GM19324 (cell line): ENCODE measurements around the gene PPIP5K2.
A peak's percentile ranks its signal among the peaks of the same experiment; 100 is the strongest.
"Not testable (repeated sequence)": the region's sequence is repeated elsewhere in the genome, so short reads cannot be mapped to it uniquely, and the experiment has no call there.

Source experiments
- ATAC-seq: cut with Tn5 transposase; IDR thresholded peaks from one replicate; pipeline ENCODE4 v1.9.1; 2021; ENCODE audit warnings: mild to moderate bottlenecking, moderate library complexity; ENCODE audit not compliant: unreplicated experiment, low FRiP score

PPIP5K2 gene

GRCh38 chr5:103205991-103206700 is 86.0 kb downstream of the PPIP5K2 start:
- no peak for ATAC-seq

DNA sequence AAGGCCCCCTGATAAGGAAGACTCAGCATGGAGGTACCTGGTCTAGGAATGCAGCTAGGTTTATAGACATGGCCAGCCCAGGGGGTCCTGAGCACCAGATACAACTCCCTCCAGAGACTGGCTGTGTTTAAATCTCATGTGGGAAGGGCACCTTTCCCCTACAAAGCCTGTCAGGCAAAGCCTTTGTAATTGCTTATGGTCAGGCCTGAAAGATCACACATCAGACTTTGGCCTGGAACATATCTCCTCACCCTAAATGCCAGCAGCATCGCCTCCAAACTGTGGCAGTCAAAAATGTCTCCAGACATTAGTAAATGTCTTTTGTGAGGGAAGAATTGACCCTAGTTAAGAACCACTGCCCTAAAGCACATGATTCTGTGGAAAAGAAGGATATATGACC is 86.9 kb downstream of the PPIP5K2 start:
- ATAC-seq, result no peak

- no peak for ATAC-seq
Measured at GRCh38 chr5:103207653-103208052, 87.6 kb downstream of the PPIP5K2 start.

DNA sequence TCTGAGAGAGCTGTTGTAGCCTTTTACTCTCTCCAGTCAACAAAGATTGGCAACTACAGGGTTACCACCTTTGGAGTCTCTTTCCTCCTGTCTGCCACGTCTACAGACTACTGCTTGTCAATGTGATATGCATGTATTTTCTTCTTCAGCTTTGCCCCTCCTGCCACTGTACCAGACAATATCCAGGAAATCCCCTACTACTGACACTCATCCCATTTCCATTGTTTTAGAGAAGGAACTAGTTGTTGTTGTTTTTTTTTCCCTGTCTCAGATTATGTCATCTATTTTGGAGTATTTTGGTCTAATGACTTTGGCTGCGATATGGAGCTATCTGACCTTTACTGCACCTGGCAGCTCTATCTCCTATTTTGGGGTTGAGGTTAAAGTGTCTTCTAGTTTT is 88.4 kb downstream of the PPIP5K2 start:
- no peak for ATAC-seq

- no peak for ATAC-seq
Measured at GRCh38 chr5:103209065-103209464, 89.0 kb downstream of the PPIP5K2 start.

DNA sequence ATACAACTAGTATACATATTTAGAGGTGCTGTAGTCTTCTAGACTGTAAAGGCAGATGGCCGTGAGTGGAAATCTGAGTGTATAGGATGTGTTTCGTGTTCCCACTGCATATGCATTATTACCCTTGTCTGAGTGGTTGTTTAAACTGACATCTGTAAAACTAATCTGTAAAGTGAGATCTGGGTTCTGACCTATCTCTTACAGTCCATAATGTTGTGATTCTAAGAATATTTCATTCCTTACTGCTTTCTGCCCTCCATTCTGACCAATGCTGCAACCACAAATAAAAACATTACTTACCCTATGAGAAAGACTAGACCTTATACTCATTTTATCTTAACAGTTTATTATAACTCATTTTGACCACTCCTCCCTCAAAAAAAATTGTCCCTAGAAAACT is 90.9 kb downstream of the PPIP5K2 start:
- no peak for ATAC-seq

DNA sequence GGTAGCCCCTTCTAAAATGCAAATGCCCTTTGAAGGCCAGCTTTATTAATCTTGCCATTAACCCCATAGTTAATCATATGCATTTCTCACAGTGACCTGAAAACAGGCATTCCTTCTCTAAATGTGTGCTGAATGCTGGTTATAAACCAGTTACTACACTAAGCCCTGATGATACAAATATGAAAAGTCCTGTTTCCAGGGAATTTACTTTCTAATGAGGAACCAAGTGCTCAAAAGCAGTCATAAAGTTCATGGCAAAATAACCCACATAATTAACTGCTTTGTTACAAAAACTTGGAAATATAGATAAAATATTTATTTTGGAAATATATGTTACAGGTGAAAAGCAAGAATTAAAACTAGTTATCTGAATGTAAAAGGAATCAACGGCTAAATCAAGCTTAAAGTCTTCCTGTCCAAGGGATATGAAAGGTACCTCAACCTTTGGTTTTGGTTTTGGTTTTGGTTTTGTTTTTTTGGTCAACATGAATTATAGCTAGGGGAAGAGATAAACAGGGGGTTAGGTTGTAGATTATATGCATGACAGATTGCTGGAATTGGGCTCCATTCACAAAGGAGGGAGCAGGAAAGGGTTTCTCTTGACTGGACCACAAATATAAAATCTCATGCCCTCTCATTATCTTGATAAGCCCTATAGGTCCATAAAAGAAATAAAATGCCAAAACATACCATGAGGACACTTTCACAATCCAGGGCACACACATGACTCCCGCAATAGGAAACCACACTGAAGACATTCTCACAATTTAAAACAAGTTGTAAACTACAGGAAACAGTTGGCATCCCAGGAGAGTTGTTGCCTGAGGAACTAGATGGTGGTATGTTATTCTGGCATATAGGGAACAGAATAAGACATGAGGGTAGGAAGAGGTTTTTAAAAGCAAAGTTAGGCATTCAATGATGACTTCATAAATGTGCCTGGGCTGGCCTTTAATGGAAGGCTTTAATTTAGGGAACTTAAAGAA is 91.8 kb downstream of the PPIP5K2 start:
- ATAC-seq, result peak; percentile 71

DNA sequence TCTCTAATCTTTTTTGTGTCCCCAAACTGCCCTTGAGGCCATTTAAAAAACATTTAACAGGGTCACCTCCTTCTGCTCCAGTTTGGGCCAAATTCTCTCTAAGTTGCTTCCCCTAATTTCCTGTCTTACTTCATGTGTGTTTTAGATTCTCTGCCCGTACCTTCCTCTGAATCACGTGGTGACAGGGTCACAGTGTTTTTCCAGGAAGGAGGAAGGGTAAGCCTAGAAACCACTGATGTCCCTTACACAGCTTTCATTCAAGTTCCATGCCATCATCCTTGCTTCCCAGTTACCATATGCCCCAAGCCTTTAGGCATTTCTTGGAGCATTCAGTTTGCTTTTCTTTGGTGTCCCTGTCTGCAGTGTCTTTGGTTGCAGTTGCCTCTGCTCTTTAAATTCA is 96.0 kb downstream of the PPIP5K2 start:
- no peak for ATAC-seq

GRCh38 chr5:103216697-103217096 is 96.6 kb downstream of the PPIP5K2 start:
- no peak for ATAC-seq

DNA sequence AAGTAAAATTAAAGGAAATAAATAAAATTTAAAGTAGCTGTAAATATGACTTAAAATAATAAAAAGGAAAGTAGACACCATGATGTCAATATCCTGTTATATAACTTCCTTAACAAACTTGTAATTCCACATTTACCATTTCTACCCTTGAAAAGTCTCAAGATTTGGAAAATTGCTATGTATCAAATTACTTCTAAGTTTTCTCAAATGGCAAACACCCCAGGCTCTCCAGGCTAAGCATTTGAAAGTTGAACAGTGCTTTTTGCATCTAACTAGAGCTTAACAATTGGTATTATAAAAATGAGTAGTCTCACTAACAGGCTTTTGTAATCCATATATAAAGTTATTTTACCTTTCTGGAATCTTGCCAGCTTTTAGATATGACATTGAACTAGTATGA is 97.0 kb downstream of the PPIP5K2 start:
- ATAC-seq, result no peak

GRCh38 chr5:103218164-103218563 is 98.1 kb downstream of the PPIP5K2 start:
- ATAC-seq, result no peak

DNA sequence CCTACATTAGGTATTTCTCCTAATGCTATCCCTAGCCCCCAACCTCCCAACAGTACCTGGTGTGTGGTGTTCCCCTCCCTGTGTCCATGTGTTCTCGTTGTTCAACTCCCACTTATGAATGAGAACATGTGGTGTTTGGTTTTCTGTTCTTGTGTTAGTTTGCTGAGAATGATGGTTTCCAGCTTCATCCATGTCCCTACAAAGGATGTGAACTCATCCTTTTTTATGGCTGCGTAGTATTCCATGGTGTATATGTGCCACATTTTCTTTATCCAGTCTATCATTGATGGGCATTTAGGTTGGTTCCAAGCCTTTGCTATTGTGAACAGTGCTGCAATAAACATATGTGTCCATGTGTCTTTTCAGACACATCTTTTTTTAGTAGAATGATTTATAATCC is 99.0 kb downstream of the PPIP5K2 start:
- ATAC-seq, result not testable (repeated sequence)

- no peak for ATAC-seq
Measured at GRCh38 chr5:103223031-103223955, 103.2 kb downstream of the PPIP5K2 start.

- peak; percentile 76 for ATAC-seq
Measured at GRCh38 chr5:103224118-103224893, 104.2 kb downstream of the PPIP5K2 start.

- ATAC-seq, result no peak
Measured at GRCh38 chr5:103224894-103225246, 104.8 kb downstream of the PPIP5K2 start.

DNA sequence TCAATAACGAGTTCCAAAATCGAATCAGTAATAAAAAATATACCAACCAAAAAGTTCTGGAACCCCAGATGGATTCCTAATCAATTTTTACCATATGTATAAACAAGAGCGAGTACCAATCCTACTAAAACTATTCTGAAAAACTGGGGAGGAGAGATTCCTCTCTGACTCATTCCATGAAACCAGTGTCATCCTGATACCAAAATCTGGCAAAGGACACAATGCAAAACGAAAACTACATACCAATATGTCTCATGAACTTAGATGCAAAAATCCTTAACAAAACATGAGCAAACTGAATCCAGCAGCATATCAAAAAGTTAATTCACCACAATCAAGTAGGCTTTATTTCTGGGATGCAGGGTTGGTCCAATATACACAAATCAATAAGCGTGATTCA is 108.0 kb downstream of the PPIP5K2 start:
- ATAC-seq, result no peak

- no peak for ATAC-seq
Measured at GRCh38 chr5:103228588-103228987, 108.5 kb downstream of the PPIP5K2 start.

DNA sequence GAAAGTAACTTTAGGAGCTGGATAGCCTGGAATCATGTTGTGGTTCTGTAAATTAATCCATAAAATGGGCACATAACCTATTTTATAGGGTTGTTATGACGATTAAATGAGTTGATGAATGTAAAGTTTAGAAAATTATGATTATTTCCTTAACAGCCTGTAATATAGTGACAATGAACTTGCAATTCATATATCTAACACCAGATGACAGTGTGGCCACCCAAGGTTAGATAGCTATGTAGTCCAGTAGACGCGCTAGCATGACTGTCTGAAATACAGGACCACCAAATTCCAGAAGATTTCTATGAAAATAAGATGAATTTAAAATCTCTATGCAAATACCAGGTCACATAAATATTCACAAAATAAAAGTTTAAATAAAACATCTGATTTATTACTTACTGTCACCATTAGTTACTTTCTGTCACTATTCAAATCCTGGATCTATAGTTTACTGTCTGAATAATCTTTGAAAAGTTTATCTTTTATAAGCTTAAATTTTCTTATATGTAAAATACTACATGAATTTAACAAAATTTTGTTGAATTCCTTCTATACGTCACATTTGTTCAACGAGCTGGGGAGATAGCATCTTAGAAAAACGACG is 112.4 kb downstream of the PPIP5K2 start:
- peak; percentile 67 for ATAC-seq

GRCh38 chr5:103234239-103234975 is 114.3 kb downstream of the PPIP5K2 start:
- no peak for ATAC-seq
